ENCODE data around the gene PNCK.

- TF ChIP-seq CTCF (IDR thresholded peaks at IDR 0.05) (no peak), POLR2A (IDR thresholded peaks at IDR 0.05) (no peak)
Measured at GRCh38 chrX:153633048-153633447, 40.6 kb downstream of the PNCK start.
